OCI-LY7 (cell line): Measurements from ENCODE around the gene ZNF503.

Experiments
- CTCF ChIP-seq: fragments of 200-600 bp; sonication (generic); conservative IDR thresholded peaks from 2 replicates; pipeline ENCODE4 v1.5.1; 2014; ENCODE audit warnings: mild to moderate bottlenecking, antibody characterized with exemption, low read length, moderate library complexity, mixed read lengths
- EZH2phosphoT487 ChIP-seq: fragments of 200-600 bp; sonication (generic); IDR thresholded peaks from 2 replicates; pipeline ENCODE4 v1.6.1; 2018; ENCODE audit warnings: low read depth, borderline replicate concordance, mild to moderate bottlenecking, mixed run types, antibody characterized with exemption, low read length, moderate library complexity, mixed read lengths

- no peak for TF ChIP-seq CTCF
- TF ChIP-seq EZH2phosphoT487, result no peak
These were observed 49.9 kb downstream of the ZNF503 start for GRCh38 chr10:75351637-75352036.
